NK-92 treated with Interleukin-12 subunit alpha and Interleukin-12 subunit beta, amount 100 ng/mL, for 24 hours (cell line): Measurements from ENCODE around the gene FN1.
A peak's percentile ranks its signal among the peaks of the same experiment; 100 is the strongest.

ENCODE experiments used
- DNase-seq: peaks from one replicate; lab custom pipeline; 2025; lab: John Stamatoyannopoulos, UW

The FN1 gene

GRCh38 chr2:215441560-215442400 lies 5.9 kb upstream of the FN1 start:
- DNase-seq, result no peak

- DNase-seq, result peak; percentile 28
Measured at GRCh38 chr2:215439980-215440512, 4.2 kb upstream of the FN1 start.

- no peak for DNase-seq
Measured at GRCh38 chr2:215439404-215439803, 3.5 kb upstream of the FN1 start.

GRCh38 chr2:215437614-215438013 lies 1.7 kb upstream of the FN1 start:
- DNase-seq, result no peak

DNA sequence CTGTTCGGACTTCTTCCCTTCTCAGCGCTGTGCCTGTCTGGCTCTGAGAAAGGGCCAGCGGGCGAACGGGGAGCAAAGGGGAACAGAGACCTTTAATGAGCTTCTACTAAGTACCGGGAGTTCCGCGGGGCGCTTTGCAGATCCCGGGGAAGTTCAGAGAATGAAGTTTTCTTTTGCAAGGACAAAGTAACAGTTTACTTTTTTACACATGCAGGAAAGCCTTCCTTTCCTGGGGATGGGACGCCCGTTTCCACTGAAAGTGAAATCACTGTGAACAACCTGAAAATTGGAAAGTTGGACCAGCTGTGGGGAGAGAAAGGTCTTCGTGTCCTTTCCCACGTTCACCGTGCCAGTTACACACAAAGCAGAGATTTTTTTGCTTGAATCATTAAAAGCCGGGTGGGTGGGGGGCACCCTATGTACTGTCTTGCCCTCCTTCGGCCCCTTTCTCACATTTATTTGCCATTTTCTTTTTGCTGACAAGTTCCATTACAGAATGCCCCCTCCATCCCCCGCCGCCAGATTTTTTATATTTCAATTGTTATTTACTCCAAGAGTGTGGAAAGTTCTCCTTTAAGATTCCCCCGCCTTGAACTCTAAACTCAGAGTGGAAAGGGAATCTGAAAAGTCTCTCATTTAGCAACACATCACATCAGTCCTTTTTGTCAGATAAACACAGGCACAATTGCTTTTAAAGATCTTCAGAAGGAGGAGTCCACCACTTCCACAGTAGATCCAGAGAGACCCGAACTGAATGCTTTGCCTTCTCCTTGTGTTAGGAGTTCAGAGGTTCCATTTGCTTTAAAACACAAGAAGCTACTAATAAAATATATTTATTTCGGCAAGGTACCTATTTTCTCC lies 1.1 kb upstream of the FN1 start:
- DNase-seq, result no peak

- DNase-seq, result no peak
Measured at GRCh38 chr2:215435280-215435869, 493 bp downstream of the FN1 start.

- no peak for DNase-seq
Measured at GRCh38 chr2:215434447-215435279, 1.2 kb downstream of the FN1 start.

DNA sequence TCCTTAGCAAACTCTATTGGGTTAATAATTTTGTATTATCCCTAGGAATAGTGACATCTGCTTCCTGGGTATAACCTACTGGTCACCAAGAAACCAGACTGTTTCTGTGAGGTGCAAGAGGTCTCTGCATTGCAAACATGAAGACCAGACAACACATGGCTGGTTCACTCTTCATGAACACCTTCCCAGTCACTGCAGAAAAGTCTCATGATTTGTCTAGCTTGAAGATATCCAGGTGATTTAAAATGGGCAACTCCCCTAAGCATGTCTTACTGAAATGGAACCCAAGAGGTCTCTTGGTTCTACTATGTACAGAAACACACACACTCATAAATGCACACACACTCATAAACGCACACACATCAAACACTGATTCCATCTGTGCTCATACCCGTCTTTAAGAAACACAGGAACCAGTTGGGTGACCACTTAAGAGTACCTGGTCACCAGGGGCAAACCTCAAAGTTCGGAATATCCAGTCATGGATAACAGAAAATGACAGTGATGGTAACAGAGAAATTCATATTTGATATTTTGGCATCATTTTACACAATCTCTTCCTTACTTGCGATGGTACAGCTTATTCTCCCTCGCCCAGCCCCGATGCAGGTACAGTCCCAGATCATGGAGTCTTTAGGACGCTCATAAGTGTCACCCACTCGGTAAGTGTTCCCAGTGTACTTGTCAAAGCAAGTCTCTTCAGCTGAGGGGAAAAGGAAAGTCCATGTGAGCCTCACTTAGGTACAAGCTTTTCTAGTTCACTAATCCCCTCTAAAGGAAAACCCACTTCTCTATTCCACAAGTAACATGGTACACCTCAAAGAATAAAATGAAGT lies 2.9 kb downstream of the FN1 start:
- DNase-seq, result no peak

- no peak for DNase-seq
Measured at GRCh38 chr2:215431778-215432758, 3.8 kb downstream of the FN1 start.

- no peak for DNase-seq
Measured at GRCh38 chr2:215431290-215431689, 4.6 kb downstream of the FN1 start.

DNA sequence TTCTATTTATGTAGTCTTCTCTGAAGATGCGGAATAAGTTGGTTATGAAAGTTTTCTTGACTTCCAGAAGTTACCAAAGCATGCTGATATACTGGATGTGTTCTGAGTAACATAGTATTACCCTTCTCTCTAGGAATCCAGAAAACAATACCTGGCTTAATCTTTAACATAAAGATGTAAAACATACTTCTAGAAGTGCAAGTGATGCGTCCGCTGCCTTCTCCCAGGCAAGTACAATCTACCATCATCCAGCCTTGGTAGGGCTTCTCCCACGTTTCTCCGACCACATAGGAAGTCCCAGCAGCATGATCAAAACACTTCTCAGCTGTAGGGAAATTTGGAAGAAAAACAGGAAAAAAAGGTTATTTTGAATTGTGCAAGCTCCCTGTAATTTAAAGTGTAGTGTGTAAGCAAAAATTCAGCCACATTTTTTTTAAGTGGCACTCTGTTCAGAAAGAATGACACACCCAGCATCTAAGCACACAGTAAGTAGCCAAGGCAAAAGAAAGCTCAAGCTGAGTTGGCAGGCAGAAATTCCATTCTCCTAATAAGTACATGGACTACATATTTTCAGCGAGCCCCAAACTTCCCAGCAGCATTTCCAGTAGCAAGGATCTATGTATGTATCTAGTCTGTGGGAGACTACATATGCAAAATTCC lies 5.2 kb downstream of the FN1 start:
- DNase-seq, result no peak

- DNase-seq, result no peak
Measured at GRCh38 chr2:215429424-215429823, 6.4 kb downstream of the FN1 start.

- no peak for DNase-seq
Measured at GRCh38 chr2:215428060-215428910, 7.6 kb downstream of the FN1 start.

DNA sequence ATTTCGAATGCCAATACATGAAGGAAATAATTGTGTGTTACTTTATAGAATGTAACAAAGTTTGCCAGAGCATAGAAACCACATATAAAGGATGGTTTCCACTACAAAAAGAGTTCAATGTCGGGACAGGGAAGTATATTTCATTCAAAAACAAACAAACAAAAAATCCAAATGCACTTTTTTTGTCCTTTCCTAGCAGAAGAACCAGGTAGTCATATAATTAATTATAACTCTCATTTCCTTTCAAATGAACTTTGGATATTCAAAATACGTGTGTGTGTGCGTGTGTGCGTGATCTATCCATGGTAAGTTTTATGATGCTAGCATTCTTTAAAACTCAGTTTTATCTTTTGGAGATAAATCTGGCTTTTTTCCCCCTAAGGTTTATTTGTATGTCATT lies 8.3 kb downstream of the FN1 start:
- DNase-seq, result no peak

DNA sequence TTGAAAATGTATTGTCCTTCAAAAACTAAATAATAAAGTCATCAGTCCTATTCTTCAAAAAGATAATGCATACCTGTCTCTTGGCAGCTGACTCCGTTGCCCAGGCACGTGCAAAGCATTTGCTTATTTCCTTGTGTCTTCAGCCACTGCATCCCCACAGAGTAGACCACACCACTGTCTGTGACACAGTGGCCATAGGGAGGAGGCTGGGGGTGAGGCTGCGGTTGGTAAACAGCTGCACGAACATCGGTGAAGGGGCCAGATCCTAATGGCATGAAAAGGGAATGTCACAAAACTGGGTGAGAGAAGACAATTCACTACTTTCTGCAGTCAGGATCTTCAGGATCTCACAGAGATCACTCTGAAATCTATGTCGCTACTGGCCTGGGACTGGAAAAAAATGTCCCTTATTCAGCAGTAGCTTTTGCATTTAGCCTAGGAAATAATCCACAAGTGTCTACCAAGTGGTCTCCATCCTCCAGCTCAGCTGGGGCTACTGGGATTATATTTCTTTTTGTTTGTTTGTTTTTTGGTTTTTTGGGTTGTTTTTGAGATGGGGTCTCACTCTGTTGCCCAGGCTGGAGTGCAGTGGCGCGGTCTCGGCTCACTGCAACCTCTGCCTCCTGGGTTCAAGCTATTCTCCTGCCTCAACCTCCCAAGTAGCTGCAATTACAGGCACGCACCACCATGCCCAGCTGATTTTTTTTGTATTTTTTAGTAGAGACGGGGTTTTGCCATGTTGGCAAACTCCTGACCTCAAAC lies 10.7 kb downstream of the FN1 start:
- DNase-seq, result no peak

GRCh38 chr2:215423928-215424540 lies 11.8 kb downstream of the FN1 start:
- DNase-seq, result no peak

- DNase-seq, result no peak
Measured at GRCh38 chr2:215423234-215423633, 12.6 kb downstream of the FN1 start.
